DOHH2 (cell line): ENCODE data around the gene AIG1.

Experiments
- H3F3A ChIP-seq: fragments of 200-600 bp; sonication (generic), shearing (Covaris generic); 2 replicates; pipeline ENCODE4 v1.6.0; 2016; ENCODE audit warnings: antibody characterized with exemption, mild to moderate bottlenecking; ENCODE audit not compliant: control insufficient read depth, insufficient read depth
- H3K27ac ChIP-seq: fragments of 200-600 bp; sonication (generic); 2 replicates; pipeline ENCODE4 v1.5.1; 2014; ENCODE audit warnings: low read depth, mild to moderate bottlenecking, low read length, moderate library complexity
- H3K27me3 ChIP-seq: fragments of 200-600 bp; sonication (generic); 2 replicates; pipeline ENCODE4 v1.6.1; 2014; ENCODE audit warnings: mild to moderate bottlenecking, low read length, mixed read lengths; ENCODE audit not compliant: control insufficient read depth
- H3K36me3 ChIP-seq: fragments of 200-600 bp; sonication (generic); 2 replicates; pipeline ENCODE4 v1.6.1; 2014; ENCODE audit warnings: mild to moderate bottlenecking, low read length, moderate library complexity, mixed read lengths; ENCODE audit not compliant: control insufficient read depth
- H3K4me1 ChIP-seq: fragments of 200-600 bp; sonication (generic); 2 replicates; pipeline ENCODE4 v1.6.1; 2014; ENCODE audit warnings: mild to moderate bottlenecking, low read length, mixed read lengths; ENCODE audit not compliant: control insufficient read depth
- H3K4me2 ChIP-seq: fragments of 200-600 bp; sonication (generic); 2 replicates; pipeline ENCODE4 v1.6.0; 2014; ENCODE audit warnings: mild to moderate bottlenecking, low read length, moderate library complexity
- H3K4me3 ChIP-seq: fragments of 200-600 bp; sonication (generic); 2 replicates; pipeline ENCODE4 v1.5.1; 2014; ENCODE audit warnings: mild to moderate bottlenecking, low read length, mixed read lengths
- H3K79me2 ChIP-seq: fragments of 200-600 bp; sonication (generic); 2 replicates; pipeline ENCODE4 v1.6.1; 2014; ENCODE audit warnings: mild to moderate bottlenecking, low read length, mixed read lengths; ENCODE audit not compliant: control insufficient read depth
- H3K9me2 ChIP-seq: fragments of 200-600 bp; sonication (generic); replicated peaks from 2 replicates; pipeline ENCODE4 v1.6.1; 2014; ENCODE audit warnings: mild to moderate bottlenecking, low read length, mixed read lengths; ENCODE audit not compliant: control insufficient read depth
- H3K9me3 ChIP-seq: fragments of 200-600 bp; sonication (generic); 2 replicates; pipeline ENCODE4 v1.6.1; 2014; ENCODE audit warnings: antibody characterized with exemption, low read length, mixed read lengths; ENCODE audit not compliant: control insufficient read depth, insufficient read depth
- H4K20me1 ChIP-seq: fragments of 200-600 bp; sonication (generic); 2 replicates; pipeline ENCODE4 v1.6.0; 2014; ENCODE audit warnings: low read depth, mild to moderate bottlenecking, antibody characterized with exemption, low read length, moderate library complexity; ENCODE audit not compliant: control insufficient read depth, insufficient read depth
- CTCF ChIP-seq: fragments of 200-600 bp; sonication (generic); IDR thresholded peaks from one replicate; pipeline ENCODE4 v1.5.1; 2014; ENCODE audit warnings: antibody characterized with exemption, mild to moderate bottlenecking, low read depth, low read length; ENCODE audit not compliant: poor library complexity, severe bottlenecking
- EZH2phosphoT487 ChIP-seq: fragments of 200-600 bp; sonication (generic); IDR thresholded peaks from 2 replicates; pipeline ENCODE4 v1.6.1; 2017; ENCODE audit warnings: borderline replicate concordance, mild to moderate bottlenecking, antibody characterized with exemption, low read length, moderate library complexity, mixed read lengths

AIG1 gene

GRCh38 chr6:143179901-143180612 lies 119.4 kb downstream of the AIG1 start:
- H3K36me3 ChIP-seq = no peaks in the 10 kb centered on the region
- H4K20me1 ChIP-seq = no peaks in the 10 kb centered on the region
- no peaks in the 10 kb centered on the region for H3K4me1 ChIP-seq
- H3K4me3 ChIP-seq = no peak overlapping the region
- no peaks in the 10 kb centered on the region for H3K79me2 ChIP-seq
- H3K27ac ChIP-seq = no peak overlapping the region
- no peak overlapping the region for H3K4me2 ChIP-seq
- no peaks in the 10 kb centered on the region for H3K9me3 ChIP-seq
- TF ChIP-seq CTCF (no peak), EZH2phosphoT487 (no peak)
- H3K27me3 ChIP-seq = no peaks in the 10 kb centered on the region
- H3F3A ChIP-seq = no peaks in the 10 kb centered on the region
- no peaks in the 10 kb centered on the region for H3K9me2 ChIP-seq

GRCh38 chr6:143180826-143181225 lies 120.1 kb downstream of the AIG1 start:
- no peaks in the 10 kb centered on the region for H4K20me1 ChIP-seq
- no peak overlapping the region for H3K4me2 ChIP-seq
- H3K79me2 ChIP-seq = no peaks in the 10 kb centered on the region
- no peak overlapping the region for H3K27ac ChIP-seq
- no peaks in the 10 kb centered on the region for H3K27me3 ChIP-seq
- no peaks in the 10 kb centered on the region for H3K9me3 ChIP-seq
- TF ChIP-seq CTCF (no peak), EZH2phosphoT487 (no peak)
- no peaks in the 10 kb centered on the region for H3K36me3 ChIP-seq
- H3K4me3 ChIP-seq = no peak overlapping the region
- no peaks in the 10 kb centered on the region for H3F3A ChIP-seq
- H3K9me2 ChIP-seq = no peaks in the 10 kb centered on the region
- H3K4me1 ChIP-seq = no peaks in the 10 kb centered on the region

- H3K4me2 ChIP-seq = no peak overlapping the region
- no peaks in the 10 kb centered on the region for H3K4me1 ChIP-seq
- no peak overlapping the region for H3K4me3 ChIP-seq
- no peaks in the 10 kb centered on the region for H3F3A ChIP-seq
- no peak overlapping the region for H3K27ac ChIP-seq
- no peaks in the 10 kb centered on the region for H4K20me1 ChIP-seq
- no peaks in the 10 kb centered on the region for H3K27me3 ChIP-seq
- H3K36me3 ChIP-seq = no peaks in the 10 kb centered on the region
- no peaks in the 10 kb centered on the region for H3K79me2 ChIP-seq
- H3K9me3 ChIP-seq = no peaks in the 10 kb centered on the region
- no peaks in the 10 kb centered on the region for H3K9me2 ChIP-seq
- TF ChIP-seq CTCF (no peak), EZH2phosphoT487 (no peak)
These were observed 123.0 kb downstream of the AIG1 start for GRCh38 chr6:143183666-143184065.
